ENCODE measurements around the gene ZNF343.
"Not testable (repeated sequence)": the region's sequence is repeated elsewhere in the genome, so short reads cannot be mapped to it uniquely, and the experiment has no call there.

The ZNF343 gene

DNA sequence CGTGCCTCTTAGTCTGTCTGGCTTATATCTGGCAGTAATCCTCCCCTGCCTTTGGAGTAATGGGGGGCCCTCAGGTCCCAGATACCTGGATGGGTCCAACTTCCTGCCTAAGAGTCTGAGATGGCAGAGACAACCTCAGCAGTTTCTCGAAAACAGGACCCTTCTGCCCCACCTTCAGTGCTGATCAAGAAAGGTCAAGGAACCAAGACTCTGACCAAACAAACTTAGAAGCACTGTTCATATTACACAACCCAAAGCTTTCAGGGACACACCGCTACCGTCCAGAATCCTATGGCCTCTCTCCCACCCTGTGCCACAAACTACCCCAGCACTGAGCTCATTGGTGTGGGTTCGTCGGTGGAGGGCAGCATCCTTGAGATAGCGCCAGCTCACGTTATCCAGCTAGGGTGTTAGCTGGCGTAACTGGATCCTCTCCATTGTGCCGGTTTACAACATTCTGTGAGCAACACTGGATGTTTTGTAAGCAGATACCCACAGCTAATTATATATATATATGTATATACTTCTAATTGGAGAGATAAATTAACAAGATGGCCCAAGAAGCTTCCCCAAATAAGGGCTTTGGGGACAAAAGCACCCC lies 20.1 kb upstream of the ZNF343 start:
- TF ChIP-seq, protein P1, sequence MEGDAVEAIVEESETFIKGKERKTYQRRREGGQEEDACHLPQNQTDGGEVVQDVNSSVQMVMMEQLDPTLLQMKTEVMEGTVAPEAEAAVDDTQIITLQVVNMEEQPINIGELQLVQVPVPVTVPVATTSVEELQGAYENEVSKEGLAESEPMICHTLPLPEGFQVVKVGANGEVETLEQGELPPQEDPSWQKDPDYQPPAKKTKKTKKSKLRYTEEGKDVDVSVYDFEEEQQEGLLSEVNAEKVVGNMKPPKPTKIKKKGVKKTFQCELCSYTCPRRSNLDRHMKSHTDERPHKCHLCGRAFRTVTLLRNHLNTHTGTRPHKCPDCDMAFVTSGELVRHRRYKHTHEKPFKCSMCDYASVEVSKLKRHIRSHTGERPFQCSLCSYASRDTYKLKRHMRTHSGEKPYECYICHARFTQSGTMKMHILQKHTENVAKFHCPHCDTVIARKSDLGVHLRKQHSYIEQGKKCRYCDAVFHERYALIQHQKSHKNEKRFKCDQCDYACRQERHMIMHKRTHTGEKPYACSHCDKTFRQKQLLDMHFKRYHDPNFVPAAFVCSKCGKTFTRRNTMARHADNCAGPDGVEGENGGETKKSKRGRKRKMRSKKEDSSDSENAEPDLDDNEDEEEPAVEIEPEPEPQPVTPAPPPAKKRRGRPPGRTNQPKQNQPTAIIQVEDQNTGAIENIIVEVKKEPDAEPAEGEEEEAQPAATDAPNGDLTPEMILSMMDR (IDR thresholded peaks at IDR 0.05; ENCODE audit: low read length, missing control alignments), result no peak
- no peak for DNase-seq (ENCODE audit: low read depth)
- no peak overlapping the region for H3K4me3 ChIP-seq (replicated peaks; ENCODE audit: low read depth, low read length)

DNA sequence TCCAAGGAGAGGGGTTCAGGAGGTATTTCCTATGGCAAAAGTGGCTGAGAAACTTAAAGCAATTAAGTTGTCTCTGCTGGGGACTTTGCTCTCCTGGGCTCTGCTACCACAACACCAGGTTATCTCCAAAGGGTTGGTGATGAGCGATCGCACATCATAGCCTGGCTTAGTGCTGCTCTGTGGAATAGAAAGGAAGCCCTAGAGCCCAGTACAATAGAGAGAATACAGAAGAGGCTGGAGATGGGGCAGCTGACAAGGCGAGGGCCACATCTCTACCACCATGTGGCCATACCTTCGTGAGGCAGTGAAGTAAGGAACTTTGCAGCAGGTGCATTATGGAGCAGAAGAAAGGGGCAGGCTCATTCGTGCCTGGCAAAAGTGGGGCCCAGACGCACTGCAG lies 19.0 kb upstream of the ZNF343 start:
- DNase-seq (ENCODE audit: low read depth), result no peak
- H3K4me3 ChIP-seq (replicated peaks; ENCODE audit: low read depth, low read length), result no peak overlapping the region
- TF ChIP-seq, protein P1 (IDR thresholded peaks at IDR 0.05; ENCODE audit: low read length, missing control alignments), result no peak

DNA sequence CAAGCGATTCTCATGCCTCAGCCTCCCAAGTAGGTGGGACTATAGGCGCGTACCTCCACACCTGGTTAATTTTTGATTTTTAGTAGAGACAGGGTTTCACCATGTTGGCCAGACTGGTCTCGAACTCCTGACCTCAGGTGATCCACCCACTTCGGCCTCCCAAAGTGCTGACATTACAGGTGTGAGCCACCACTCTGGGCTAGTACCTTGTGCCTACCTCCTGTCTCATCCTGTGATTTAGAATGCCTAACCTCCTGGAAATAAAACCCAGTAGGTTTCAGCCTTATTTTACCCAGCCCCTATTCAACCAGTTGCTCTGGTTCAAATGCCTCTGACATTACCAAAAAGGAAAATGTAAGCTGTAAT lies 17.5 kb upstream of the ZNF343 start:
- not testable (repeated sequence) for H3K4me3 ChIP-seq (replicated peaks; ENCODE audit: low read depth, low read length); DNase-seq (ENCODE audit: low read depth)

DNA sequence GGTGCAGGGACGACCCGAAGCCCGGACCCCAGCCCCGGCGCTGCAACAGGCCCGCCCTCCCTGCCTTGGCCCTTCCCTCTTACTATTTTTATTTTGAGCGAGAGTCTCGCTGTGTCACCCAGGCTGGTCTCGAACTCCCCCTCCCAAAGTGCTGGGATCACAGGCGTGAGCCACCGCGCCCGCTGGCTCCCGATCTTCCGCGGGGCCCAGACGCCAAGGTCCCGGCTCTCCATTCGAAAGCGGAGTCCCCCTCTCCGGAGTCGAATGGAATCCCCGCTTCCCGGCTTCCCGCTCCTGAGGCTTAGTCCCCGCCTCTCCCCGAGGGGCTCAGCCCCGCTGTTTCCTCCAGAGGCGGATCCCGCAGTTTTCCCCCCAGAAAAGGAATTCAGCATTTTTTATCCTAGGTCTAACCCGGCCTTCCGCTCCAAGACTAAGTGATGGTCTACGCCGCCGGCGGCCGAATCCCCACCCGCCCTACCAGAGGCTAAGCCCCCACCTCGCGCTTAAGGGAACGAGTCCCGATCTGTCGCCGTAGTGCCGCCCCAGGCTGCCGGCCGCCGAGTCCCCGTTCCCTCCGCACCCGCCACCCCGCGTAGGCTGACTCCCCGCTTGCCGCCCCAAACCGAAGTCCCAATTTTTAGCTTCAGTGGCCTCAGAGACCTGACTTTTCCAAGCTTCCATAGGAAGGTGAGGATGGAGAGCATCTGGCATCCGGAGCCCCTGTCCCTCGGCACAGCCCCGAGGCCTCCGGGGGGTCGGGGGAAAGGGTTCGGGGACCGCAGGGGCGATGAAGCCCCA lies 16.2 kb upstream of the ZNF343 start:
- H3K4me3 ChIP-seq (replicated peaks; ENCODE audit: low read depth, low read length), result peak overlapping the region; percentile 82
- peak; percentile 62 for DNase-seq (ENCODE audit: low read depth)
- TF ChIP-seq, protein P1 (IDR thresholded peaks at IDR 0.05; ENCODE audit: low read length, missing control alignments), result no peak

DNA sequence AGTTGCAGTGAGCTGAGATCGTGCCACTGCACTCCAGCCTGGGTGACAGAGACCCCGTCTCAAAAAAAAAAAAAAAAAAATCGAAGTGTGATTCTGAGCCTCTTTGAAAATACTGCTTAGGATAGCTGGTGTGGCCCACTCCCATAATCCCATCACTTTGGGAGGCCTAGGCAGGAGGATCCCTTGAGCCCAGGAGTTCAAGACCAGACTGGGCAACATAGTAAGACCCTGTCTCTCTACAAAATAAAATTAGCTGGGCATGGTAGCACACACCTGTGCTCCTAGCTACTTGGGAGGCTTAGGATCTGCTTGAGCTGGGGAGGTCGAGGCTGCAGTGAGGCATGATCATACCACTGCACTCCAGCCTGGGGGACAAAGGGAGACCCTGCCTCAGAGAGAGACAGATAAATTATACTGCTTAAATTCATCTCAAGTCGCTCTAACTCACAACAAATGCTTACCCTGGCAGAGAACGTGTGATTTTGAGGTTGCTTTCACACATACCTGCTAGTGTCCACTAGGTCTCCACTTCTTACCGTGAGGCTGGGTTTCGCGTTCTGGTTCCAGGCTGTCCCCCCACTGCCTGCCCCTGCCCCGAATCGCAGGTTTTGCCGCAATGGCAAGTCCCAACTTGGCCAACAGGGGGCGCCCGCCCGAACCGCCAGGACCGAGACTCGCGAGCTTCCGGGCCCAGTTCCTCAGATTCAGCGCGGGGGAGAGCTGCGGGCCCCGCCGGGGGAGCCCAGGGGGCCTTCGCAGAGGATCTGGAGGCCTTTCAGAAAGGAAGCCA lies 15.4 kb upstream of the ZNF343 start:
- TF ChIP-seq, protein P1 (IDR thresholded peaks at IDR 0.05; ENCODE audit: low read length, missing control alignments), result peak; percentile 84
- H3K4me3 ChIP-seq (replicated peaks; ENCODE audit: low read depth, low read length), result peak overlapping the region; percentile 82
- peak; percentile 80 for DNase-seq (ENCODE audit: low read depth)

DNA sequence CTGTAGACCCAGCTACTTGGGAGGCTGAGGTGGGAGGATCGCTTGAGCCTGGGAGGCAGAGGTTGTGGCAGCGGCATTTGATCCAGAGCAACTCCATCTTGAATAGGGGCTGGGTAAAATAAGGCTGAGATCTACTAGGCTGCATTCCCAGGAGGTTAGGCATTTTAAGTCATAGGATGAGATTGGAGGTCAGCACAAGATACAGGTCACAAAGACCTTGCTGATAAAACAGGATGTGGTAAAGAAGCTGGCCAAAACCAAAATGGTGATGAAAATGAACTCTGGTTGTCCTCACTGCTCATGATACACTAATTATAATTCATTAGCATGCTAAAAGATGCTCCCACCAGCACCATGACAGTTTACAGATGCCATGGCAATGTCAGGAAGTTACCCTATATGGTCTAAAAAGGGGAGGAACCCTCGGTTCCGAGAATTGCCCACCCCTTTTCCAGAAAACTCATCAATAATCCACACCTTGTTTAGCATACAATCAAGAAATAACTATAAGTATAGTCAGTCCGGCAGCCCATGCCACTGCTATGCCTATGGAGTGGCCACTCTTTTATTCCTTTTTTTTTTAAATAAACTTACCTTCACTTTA lies 14.2 kb upstream of the ZNF343 start:
- not testable (repeated sequence) for DNase-seq (ENCODE audit: low read depth); H3K4me3 ChIP-seq (replicated peaks; ENCODE audit: low read depth, low read length)

DNA sequence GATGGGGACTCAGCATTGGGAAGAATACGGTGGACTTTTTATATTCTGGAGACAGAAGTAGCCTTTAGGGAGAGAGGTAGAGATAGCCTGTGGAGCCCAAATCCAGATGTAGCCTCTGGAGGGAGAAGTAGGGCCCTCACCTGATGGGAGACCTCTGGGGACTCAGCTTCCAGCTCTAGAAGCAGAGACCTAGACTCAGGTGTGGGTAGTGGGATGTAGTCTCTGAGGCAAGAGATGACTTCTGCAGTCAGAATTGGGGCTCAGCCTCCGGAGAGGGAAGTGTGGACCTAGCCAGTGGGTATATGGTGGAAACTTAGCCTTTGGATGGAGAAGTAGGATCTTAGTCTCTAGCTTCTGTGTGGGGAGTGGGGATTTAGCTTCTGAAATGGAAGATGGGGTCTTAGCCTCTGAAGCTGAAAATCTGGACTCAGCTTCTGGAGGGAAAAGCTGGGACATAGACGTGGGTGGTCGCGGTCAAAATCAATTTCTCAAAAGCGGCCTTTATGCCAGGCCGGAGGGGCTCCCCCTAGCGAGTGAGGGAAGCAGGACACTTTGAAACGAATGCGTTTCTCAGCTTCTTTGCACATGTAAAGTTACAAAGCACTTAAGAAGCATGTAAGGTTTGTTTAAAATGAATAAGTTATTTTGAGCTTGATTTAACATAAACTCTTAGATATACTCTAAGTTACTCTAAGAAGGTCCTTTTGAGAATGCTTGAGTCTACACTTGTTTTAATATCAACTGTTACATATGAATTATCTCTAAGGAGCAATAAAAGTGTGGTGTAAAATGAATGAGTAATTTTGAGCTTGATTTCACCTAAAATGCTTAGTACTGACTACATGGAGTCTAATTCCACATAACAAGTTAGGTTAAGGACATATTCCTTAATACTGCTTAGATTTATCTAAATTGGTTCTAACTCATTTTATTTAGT lies 12.9 kb upstream of the ZNF343 start:
- peak; percentile 61 for DNase-seq (ENCODE audit: low read depth)
- TF ChIP-seq, protein P1 (IDR thresholded peaks at IDR 0.05; ENCODE audit: low read length, missing control alignments), result peak; percentile 92
- H3K4me3 ChIP-seq (replicated peaks; ENCODE audit: low read depth, low read length), result no peak overlapping the region
